Mesendoderm (in vitro differentiated cells): ENCODE measurements around the gene FXYD1.

Source experiments
- DNase-seq: peaks from one replicate; pipeline ENCODE4 v3.0.0; 2013
- H2AK5ac ChIP-seq: 2 replicates; pipeline ENCODE4 v1.6.1; 2013; ENCODE audit warnings: low read length, inconsistent platforms
- H2BK120ac ChIP-seq: 2 replicates; pipeline ENCODE4 v1.6.1; 2013; ENCODE audit warnings: low read depth, mild to moderate bottlenecking, low read length, moderate library complexity, mixed read lengths
- H2BK15ac ChIP-seq: replicated peaks from 2 replicates; pipeline ENCODE4 v1.6.1; 2013; ENCODE audit warnings: low read depth, mild to moderate bottlenecking, moderate library complexity
- H2BK5ac ChIP-seq: 2 replicates; pipeline ENCODE4 v1.6.1; 2013; ENCODE audit warnings: low read length, inconsistent platforms
- H3K18ac ChIP-seq: 2 replicates; pipeline ENCODE4 v1.6.1; 2013; ENCODE audit warnings: mild to moderate bottlenecking, low read length, mixed read lengths
- H3K23ac ChIP-seq: one replicate; pipeline ENCODE4 v1.6.1; 2013; ENCODE audit warnings: low read length
- H3K27ac ChIP-seq: 2 replicates; pipeline ENCODE4 v1.5.1; 2013; ENCODE audit warnings: low read depth, mild to moderate bottlenecking, inconsistent platforms, low read length, moderate library complexity
- H3K27me3 ChIP-seq: 2 replicates; pipeline ENCODE4 v1.6.1; 2013; ENCODE audit warnings: low read length, control low read depth, mild to moderate bottlenecking, inconsistent platforms; ENCODE audit not compliant: insufficient read depth, poor library complexity
- H3K36me3 ChIP-seq: 2 replicates; pipeline ENCODE4 v1.6.1; 2013; ENCODE audit warnings: low read length, inconsistent platforms; ENCODE audit not compliant: control insufficient read depth, insufficient read depth
- H3K4ac ChIP-seq: one replicate; pipeline ENCODE4 v1.6.1; 2013; ENCODE audit warnings: low read depth, mild to moderate bottlenecking, low read length, moderate library complexity
- H3K4me1 ChIP-seq: 2 replicates; pipeline ENCODE4 v1.6.1; 2013; ENCODE audit warnings: low read depth, low read length, inconsistent platforms; ENCODE audit not compliant: control insufficient read depth
- H3K4me2 ChIP-seq: 2 replicates; pipeline ENCODE4 v1.6.1; 2013; ENCODE audit warnings: low read length
- H3K4me3 ChIP-seq: 2 replicates; pipeline ENCODE4 v1.5.1; 2013; ENCODE audit warnings: mild to moderate bottlenecking, low read length
- H3K56ac ChIP-seq: one replicate; pipeline ENCODE4 v1.6.1; 2013; ENCODE audit warnings: low read length
- H3K79me1 ChIP-seq: 2 replicates; pipeline ENCODE4 v1.6.1; 2013; ENCODE audit warnings: low read length, inconsistent platforms
- H3K79me2 ChIP-seq: 2 replicates; pipeline ENCODE4 v1.6.1; 2013; ENCODE audit warnings: mild to moderate bottlenecking, low read length; ENCODE audit not compliant: control insufficient read depth, insufficient read depth
- H3K9ac ChIP-seq: 2 replicates; pipeline ENCODE4 v1.6.1; 2013; ENCODE audit warnings: low read length, inconsistent platforms
- H4K5ac ChIP-seq: one replicate; pipeline ENCODE4 v1.6.1; 2013; ENCODE audit warnings: low read length
- H4K8ac ChIP-seq: one replicate; pipeline ENCODE4 v1.6.1; 2013; ENCODE audit warnings: low read depth, mild to moderate bottlenecking, control low read depth, low read length, moderate library complexity
- WGBS: extraction: QIAGEN DNeasy Blood & Tissue Kit; methylation state at CpG from one replicate; pipeline ENCODE4 v1.1.7; 2013; ENCODE audit warnings: low lambda C conversion rate, missing lambda C conversion rate; ENCODE audit not compliant: insufficient coverage; ENCODE audit errors: extremely low coverage; 5-methylcytosine and 5-hydroxymethylcytosine counted together

FXYD1 gene

DNA sequence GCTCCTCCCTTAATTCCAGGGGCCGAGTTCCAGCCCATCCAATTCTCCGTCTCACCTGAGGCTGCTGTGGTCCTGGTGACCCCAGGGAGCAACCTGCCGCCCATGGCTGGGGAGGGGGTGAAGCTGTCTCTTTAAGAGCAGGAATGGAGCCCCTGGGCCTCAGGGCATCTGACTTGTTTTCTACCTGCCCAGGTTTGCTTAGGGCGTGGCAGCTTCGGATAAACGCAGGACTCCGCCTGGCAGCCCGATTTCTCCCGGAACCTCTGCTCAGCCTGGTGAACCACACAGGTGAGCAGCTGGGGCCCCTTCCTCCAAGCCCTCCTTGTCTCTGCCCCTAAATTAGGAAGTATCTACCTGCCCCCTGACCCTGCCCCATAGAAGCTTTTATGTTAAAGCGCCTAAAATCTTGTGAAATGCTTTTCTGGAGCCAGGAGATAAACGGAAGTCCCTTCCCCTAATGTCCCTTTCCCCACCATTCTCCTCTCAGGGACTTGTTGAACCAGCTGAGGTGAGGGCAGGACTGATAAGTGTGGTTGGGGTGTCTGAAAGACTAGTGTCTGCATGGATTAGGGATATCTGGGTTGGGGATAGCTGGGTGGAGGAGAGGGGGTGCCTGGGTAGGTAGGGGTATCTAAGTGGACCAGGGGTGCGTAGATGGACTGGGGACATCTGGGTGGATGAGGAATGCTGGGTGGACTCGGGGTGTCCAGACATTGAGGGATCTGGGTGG, 22.4 kb upstream of the FXYD1 start:
- DNase-seq, result no peak
- Histone ChIP-seq H3K9ac (no peak overlapping the region), H3K18ac (no peak overlapping the region), H3K79me1 (no peaks in the 10 kb centered on the region), H2AK5ac (no peak overlapping the region), H3K27ac (no peak overlapping the region), H4K8ac (no peak overlapping the region), H3K4me1 (peaks cover 2% of the 10 kb centered on the region), H3K56ac (no peak overlapping the region), H3K79me2 (no peaks in the 10 kb centered on the region), H2BK15ac (no peak overlapping the region), H4K5ac (no peak overlapping the region), H2BK120ac (no peak overlapping the region), H3K4ac (no peak overlapping the region), H3K36me3 (no peaks in the 10 kb centered on the region), H3K27me3 (no peaks in the 10 kb centered on the region), H3K4me3 (no peak overlapping the region), H3K23ac (no peak overlapping the region), H2BK5ac (no peak overlapping the region), H3K4me2 (no peak overlapping the region)
- WGBS, result no CpG with 5 or more reads among the region's 13 CpGs

DNA sequence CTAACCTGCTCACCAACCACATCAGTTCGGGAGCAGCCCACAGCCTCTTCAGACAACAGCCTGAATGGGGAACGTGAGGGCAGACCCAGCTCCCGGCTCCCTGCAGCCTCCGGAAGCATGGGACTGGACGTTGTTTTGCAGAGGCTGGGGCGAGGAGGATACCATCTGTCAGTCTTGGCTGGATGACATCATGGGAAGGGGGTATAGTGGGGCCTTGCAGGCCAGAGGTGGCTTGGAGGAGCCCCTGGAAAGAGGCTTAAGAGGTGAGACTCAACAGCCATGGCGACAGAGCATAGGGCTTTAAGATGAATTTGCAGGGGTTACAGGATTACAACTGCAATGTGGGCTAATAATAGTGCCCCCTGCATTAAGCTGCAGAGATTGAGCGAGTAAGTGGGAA, 21.5 kb upstream of the FXYD1 start:
- H2BK5ac ChIP-seq, result no peak overlapping the region
- H3K79me1 ChIP-seq, result no peaks in the 10 kb centered on the region
- H3K4ac ChIP-seq, result no peak overlapping the region
- no peak overlapping the region for H2BK15ac ChIP-seq
- no peak overlapping the region for H4K5ac ChIP-seq
- no peak overlapping the region for H4K8ac ChIP-seq
- H3K79me2 ChIP-seq, result no peaks in the 10 kb centered on the region
- no peak overlapping the region for H2BK120ac ChIP-seq
- H2AK5ac ChIP-seq, result no peak overlapping the region
- no peak overlapping the region for H3K4me2 ChIP-seq
- H3K4me1 ChIP-seq, result peaks cover 2% of the 10 kb centered on the region
- no peak overlapping the region for H3K4me3 ChIP-seq
- H3K27ac ChIP-seq, result no peak overlapping the region
- no peak overlapping the region for H3K56ac ChIP-seq
- WGBS, result no CpG with 5 or more reads among the region's 8 CpGs
- no peak overlapping the region for H3K9ac ChIP-seq
- no peak overlapping the region for H3K23ac ChIP-seq
- no peak for DNase-seq
- no peak overlapping the region for H3K18ac ChIP-seq
- no peaks in the 10 kb centered on the region for H3K36me3 ChIP-seq
- no peaks in the 10 kb centered on the region for H3K27me3 ChIP-seq

DNA sequence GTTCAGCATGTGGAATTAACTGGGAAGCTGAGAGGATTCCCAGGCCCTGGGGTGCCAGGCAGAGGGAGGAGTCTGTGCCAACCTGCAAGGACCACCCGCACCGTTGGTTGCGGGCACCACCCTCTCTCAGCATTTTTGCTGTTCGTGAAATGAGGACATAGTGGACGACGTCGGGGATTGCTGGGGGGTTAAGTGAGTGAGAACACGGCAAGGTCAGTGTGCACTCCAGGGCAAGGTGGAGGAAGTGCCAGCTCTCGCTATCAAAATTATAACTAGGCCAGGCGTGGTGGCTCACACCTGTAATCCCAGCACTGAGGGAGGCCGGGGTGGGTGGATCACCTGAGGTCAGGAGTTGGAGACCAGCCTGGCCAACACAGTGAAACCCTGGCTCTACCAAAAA, 20.8 kb upstream of the FXYD1 start:
- Histone ChIP-seq H3K56ac (no peak overlapping the region), H2BK5ac (no peak overlapping the region), H2BK15ac (no peak overlapping the region), H3K4ac (no peak overlapping the region), H2AK5ac (no peak overlapping the region), H3K9ac (no peak overlapping the region), H3K4me2 (no peak overlapping the region), H3K27me3 (no peaks in the 10 kb centered on the region), H3K27ac (no peak overlapping the region), H3K4me1 (peaks cover 2% of the 10 kb centered on the region), H3K36me3 (no peaks in the 10 kb centered on the region), H4K5ac (no peak overlapping the region), H2BK120ac (no peak overlapping the region), H3K79me2 (no peaks in the 10 kb centered on the region), H3K18ac (no peak overlapping the region), H3K23ac (no peak overlapping the region), H4K8ac (no peak overlapping the region), H3K4me3 (no peak overlapping the region), H3K79me1 (no peaks in the 10 kb centered on the region)
- no peak for DNase-seq
- WGBS, result no CpG with 5 or more reads among the region's 11 CpGs

DNA sequence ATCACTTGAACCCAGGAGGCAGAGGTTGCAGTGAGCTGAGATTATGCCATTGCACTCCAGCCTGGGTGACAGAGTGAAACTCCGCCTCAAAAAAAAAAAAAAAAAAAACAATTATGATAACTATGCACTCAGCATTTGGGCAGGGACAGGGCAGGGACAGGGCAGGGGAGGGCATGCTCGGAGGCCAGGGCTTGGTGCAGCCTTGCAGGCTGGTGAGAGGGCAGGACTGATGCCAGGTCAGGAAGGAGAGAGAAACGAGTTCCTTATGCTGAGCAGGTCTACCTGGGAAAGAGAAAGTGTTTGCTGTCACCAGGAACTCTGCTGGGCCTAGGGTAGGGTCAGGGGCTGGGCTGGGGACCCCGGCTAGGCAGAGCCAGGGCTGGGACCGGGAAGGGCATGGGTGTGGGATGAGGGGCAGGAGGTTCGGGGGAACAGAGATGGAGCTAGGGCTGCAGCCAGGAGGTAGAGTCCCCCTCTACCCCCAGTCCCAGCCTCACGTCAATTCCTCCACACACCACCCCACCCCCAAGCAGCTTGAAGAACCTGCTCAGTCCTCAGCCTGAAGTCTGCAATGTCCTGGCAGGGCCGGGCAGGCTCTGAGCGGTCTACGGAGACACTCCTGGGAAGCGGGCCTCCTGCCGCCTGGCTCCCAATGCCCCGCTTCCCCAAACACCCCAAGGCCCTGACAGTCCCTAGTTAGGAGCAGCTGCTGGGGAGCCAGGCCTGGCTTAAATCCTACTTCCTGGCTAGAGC, 20.2 kb upstream of the FXYD1 start:
- Histone ChIP-seq H3K79me2 (no peaks in the 10 kb centered on the region), H3K79me1 (no peaks in the 10 kb centered on the region), H3K4me1 (peaks cover 5% of the 10 kb centered on the region), H3K23ac (no peak overlapping the region), H3K4me2 (no peak overlapping the region), H3K56ac (no peak overlapping the region), H3K4me3 (no peak overlapping the region), H3K18ac (no peak overlapping the region), H3K36me3 (no peaks in the 10 kb centered on the region), H4K8ac (no peak overlapping the region), H2BK15ac (no peak overlapping the region), H3K4ac (no peak overlapping the region), H4K5ac (no peak overlapping the region), H3K9ac (no peak overlapping the region), H3K27me3 (no peaks in the 10 kb centered on the region), H2AK5ac (no peak overlapping the region), H2BK5ac (no peak overlapping the region), H2BK120ac (no peak overlapping the region), H3K27ac (no peak overlapping the region)
- DNase-seq, result no peak
- WGBS, result no CpG with 5 or more reads among the region's 13 CpGs

DNA sequence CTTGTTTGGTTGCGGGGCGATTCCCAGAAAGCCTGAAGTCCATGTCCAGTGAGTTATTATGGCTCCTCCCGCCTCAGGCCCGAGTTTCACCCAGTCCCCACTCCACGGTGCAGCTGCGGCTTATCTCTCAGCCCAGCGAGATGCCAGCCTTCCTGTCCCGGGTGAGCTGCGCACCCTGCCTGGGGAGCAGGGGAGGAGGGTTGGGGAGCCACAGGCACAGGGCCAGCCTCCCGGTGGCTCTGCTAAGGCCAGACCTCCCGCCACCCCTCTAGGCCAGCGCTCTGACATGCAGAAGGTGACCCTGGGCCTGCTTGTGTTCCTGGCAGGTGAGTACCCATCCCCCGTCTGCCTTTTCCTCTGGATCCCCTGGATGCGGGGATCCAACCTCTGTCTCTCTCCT, 19.5 kb upstream of the FXYD1 start:
- Histone ChIP-seq H2BK120ac (no peak overlapping the region), H3K27me3 (no peaks in the 10 kb centered on the region), H3K79me1 (no peaks in the 10 kb centered on the region), H3K79me2 (no peaks in the 10 kb centered on the region), H2AK5ac (no peak overlapping the region), H3K4me2 (no peak overlapping the region), H3K9ac (no peak overlapping the region), H3K27ac (no peak overlapping the region), H4K8ac (no peak overlapping the region), H4K5ac (no peak overlapping the region), H3K18ac (no peak overlapping the region), H3K36me3 (no peaks in the 10 kb centered on the region), H3K4ac (no peak overlapping the region), H2BK5ac (no peak overlapping the region), H3K4me3 (no peak overlapping the region), H3K23ac (no peak overlapping the region), H3K4me1 (peaks cover 5% of the 10 kb centered on the region), H2BK15ac (no peak overlapping the region), H3K56ac (peak overlapping the region; percentile 49)
- WGBS, result no CpG with 5 or more reads among the region's 14 CpGs
- DNase-seq, result no peak
